Stimulated activated CD8-positive, alpha-beta memory T cell treated with anti-CD3 and anti-CD28 coated beads, Interleukin-2, amount 100 ng/mL, for 1 hour (primary cell): Measurements from ENCODE around the gene FMN1.

ENCODE experiments used
- DNase-seq, 2 donors: peaks; one replicate each; pipeline ENCODE4 v3.0.0-alpha.2; 2020; ENCODE audit warnings: low read depth in 2 of 2

Gene FMN1

DNA sequence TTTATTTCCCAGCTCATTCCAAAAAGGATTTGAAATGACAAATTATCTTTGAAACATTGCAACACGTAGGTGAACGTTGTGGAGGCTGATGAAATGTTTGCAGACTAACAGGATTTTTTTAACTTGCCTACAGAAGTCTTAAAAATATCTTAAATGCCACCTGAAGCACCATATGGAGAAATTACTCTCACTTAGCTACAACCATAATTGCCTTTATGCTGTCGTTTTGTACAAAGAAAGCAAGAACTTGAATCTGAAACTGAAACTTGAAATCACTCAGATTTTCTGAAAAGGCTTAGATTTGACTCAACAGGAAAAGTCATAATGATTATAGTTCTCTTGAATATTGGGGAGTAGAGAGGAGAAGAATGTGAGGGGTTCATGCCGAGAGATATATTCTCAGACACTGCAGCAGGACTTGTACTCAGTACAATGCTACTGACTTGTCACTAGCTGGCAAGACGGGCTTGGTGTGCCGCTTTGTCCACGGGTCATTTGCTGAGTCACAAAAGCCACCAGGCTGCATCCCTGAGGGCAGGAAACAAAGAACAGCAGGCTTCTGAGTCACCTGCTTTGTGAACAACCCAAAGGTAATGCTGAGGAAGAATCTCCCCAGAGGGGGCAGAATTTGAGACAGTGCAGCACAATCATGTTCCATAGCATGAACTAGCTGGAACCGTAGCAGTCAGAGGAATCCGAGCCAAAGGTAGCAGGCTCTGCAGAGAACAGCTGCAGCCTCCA lies 7.1 kb upstream of the FMN1 start:
- DNase-seq, result peak; percentile 8 to 35

DNA sequence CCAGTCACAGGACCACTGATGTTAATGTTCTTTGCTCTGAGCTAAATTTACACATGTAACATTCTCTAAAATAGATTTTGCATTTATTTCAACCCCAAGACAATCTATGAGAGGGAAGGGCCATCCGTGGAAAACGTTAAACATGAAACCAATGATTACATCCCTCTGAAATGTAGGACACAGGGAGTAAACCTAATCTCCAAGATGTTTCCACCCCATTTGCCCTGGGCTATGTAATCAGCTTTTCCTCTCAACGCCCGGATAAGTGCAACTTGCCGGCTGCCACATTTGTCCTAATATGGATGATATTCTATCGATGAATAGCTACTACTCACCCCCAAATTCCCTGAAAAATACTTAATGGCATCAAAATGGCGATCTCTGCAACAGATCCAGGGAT lies 6.4 kb upstream of the FMN1 start:
- DNase-seq, result no peak

DNA sequence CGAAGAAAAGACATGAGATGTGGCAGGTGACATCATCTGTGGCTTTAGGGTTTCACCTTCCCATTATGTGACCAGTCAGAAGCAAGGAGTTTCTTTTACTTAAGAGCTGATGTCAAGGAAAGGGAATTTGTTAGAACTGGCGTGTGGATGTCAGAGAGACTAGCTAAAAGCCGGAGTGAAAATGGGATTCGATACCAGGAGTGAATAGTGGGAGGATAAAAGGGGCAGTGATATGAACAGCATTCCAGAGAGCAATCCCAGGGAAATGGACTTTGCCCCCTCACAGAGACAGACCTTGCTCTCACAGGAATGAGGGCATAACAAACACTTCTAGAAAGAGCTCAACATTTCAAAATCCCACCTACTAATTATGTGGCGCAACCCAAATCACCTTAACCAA lies 5.9 kb upstream of the FMN1 start:
- no peak for DNase-seq

DNA sequence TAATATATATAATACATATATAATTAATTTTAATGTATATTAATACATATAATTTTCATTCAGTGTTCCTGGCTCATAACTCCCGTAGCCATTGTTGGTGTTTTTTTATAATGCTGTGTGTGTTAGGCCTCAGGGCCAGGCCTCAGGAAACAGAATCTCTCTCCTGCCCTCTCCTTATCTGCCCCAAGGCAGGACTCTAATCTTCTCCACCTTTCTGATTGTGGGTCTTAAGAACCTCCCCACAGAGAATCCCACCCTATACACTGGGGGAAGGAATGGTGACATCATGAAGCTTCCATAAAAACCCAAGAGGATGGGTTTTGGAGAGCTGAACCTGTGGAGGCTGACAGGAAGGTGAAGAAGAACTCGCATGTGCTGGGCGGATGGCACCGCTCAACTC lies 4.0 kb upstream of the FMN1 start:
- DNase-seq, result no peak

DNA sequence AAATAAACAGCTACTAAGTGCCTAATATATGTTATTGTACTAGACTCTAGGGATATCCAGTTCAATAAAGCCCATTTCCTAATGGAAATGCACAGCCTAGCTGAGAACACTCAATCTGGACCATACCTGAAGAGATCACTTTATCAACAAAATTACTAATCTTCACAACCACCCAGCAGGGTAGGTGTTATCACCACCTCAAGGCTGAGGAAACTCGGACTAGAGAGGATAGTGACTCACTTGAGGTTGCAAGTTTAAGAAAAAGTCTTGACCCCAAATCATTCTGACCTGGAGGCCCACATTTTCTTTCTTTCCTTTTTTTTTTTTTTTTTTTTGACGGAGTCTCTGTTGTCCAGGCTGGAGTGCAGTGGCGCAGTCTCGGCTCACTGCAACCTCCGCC lies 3.1 kb upstream of the FMN1 start:
- no peak for DNase-seq

DNA sequence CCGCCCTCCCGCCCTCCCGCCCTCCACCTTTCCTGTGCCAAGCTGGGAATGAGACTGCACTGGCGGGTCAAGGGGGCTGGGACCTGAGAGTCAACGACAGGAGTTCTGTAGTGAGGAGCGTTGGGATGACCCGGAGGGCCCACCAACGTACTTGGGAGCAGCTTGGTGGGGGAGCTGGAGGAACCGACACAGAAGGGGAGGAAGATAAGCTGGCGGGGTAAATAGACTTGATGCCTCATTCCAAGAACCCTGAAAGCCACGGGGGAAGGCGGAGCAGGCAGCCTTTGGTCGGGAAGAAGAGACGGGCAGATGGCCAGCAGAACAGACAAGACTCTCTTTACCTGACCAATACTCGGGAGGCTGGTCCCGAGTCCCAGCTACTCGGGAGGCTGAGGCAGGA lies 277 bp downstream of the FMN1 start:
- no peak for DNase-seq

DNA sequence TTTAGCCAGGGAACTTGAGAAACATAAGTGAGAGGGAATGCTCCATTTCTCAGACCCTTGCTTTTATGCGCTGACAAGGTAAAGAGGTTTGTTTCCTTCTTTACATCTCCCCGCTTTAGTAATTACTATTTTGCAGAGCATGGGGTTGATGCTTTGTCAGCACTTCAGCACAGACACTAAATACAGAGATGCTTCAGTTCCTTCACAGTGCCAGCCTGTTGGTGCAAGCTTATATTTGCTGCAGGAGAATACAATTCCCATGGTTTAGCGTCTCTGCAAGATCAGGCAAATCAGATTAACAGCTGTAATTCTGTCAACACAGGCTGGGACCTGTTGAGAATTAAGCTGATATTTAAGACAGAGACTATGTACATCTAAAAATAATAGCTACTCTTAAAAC lies 2.9 kb downstream of the FMN1 start:
- no peak for DNase-seq

DNA sequence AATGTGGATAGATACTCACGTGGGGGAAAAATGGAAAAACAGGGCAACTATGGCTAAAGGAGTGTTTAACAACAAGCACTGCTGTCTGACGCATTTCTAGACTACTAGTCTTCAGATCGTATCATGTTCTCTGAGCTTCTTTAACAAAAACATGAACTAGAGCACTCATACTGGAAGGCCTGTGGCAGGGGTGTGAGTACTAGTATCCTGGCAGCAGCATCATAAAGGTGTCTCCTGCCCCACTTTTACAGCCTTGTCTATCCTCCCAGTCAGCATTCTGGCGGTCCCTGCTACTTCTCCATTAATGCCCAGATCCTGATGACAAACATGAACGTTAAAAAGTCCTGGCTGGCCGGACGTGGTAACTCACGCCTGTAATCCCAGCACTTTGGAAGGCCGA lies 4.0 kb downstream of the FMN1 start:
- DNase-seq, result no peak

DNA sequence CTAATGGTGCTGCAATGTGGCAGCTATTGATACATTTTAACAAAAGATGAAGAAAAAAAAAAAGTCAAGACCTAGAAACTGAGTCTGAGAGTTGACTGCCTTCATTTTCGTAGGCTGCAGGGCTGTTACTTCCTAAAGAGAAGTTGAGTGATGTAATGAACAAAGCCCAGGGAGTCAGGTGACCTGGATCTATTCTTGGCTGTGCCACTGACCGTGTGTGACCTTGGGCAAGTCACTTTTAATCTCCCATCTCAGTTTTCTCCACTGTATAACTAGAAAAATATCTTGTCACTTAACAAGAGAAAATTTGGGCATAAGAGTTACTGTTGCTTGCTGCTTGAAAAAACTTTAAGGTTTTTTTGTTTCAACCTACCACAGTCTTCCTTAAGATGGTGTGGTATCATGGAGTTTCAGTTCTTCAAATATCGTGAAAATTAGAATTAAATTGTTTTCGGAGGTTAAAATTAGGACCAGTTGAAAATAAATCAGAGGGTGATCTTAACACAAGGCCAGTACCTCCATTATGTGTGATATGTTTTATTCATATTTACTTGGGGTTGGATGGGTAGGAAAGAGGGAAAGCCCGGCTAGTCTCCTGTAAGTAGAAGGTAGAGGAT lies 5.8 kb downstream of the FMN1 start:
- DNase-seq, result no peak

DNA sequence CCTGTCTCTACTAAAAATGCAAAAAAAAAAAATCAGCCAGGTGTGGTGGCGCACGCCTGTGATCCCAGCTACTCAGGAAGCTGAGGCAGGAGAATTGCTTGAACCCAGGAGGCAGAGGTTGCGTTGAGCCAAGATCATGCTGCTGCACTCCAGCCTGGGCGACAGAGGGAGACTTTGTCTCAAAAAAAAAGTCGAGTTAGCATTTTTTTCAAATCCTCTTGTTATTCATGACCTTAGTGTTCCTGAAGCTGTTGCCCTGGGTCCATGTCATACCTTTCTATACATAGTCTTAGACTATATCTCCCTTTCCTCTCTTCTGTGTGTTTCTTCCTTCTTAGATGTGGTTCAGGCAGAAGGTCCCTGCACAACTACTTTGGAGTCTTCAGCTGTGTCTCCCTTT lies 6.4 kb downstream of the FMN1 start:
- no peak for DNase-seq

DNA sequence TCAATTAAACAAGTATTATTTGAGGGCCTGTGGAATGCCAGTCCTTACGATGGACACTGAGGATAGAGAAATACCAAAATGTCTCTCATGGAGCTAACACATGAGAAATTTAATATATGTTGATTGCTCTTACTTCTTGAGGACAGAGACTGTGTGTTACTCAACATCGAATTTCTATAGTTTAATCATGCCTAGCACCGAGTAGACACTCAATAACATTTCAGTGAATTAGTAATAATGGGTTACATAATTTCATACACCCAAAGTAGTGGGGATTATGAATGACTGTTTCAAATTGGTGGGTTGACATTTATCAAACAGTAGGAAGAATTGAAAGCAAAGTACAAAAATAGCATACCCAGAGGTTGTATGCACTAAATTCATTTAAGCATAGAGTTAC lies 11.2 kb downstream of the FMN1 start:
- DNase-seq, result no peak

DNA sequence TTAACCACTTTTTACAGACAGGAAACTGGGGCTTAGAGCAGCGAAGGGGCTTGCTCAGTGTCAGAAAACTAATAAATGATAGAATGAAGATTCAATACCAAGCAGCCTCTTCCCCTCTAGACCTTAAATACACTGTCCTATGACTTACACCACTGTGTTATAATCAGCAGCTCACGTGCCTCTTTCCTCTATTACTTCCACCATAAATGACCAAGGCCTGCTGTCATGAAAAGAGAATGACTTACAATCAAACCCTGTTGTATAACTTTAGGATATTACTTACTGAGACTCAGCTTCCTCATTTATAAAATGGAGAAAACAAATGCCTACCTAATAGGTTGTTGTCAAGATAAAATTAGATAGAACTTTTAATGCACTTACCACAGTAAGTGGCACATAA lies 11.6 kb downstream of the FMN1 start:
- no peak for DNase-seq

DNA sequence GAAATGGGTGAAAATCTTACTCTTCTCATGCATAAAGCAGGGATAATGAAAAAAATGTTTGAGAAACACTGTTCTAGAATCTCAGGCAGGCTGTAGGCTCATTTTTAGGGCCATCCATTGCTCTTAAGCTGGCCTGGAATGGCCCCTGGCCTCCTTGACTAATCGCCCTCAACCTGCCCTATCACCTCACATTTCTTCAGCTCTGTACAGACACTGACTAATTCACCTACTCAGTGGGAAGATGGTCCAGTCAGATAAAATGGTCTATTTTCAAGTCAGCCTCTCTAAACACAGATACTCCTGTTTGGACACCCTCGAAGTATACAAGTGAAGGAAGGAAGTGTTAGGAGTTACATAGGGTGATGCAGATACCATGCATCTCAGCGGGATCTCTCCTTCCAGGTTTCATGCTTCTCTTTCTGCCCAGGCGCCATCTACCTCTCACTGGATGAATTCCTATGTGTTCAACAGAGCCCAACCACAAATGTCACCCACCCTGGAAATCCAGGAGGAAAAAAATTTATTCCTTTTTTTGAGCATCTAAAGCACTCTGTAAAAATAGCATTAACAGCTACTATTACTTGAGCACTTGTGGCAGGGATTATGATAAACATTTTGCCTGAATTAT lies 12.1 kb downstream of the FMN1 start:
- no peak for DNase-seq

DNA sequence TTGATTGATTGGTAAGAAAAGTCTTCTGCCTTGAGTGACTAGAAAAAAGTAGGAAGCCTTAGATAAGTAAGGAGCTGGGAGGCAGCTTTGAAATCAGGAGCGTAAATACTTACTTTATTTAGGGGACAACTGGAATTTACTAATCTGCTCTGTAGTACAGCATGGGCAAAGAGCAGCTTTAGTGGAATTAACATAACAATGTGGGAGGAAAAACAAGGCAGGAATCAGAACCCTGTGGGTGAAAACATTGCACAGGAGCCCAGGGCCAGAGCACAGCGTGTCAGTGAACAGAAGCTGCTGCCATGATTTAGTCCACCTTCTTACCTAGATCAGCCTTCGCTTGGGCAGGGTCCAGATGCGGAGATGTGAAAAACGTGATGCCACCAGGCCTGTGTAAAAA lies 14.6 kb downstream of the FMN1 start:
- DNase-seq, result no peak

DNA sequence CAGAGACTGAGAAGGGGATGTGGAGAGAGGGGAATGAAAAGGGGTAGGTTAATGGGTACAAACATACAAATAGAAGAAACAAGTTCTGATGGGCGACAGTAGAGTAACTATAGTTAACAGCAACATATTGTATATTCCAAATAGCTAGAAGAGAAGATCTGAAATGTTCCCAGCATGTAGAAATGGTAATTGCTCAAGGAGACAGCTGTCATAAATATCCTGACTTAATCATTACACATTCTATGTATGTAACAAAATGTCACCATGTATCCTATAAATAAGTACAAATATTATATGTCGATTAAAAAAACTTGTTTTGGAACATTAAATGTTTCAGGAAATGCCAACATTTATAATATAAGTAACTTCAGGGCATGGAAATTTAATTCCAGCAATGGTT lies 23.3 kb downstream of the FMN1 start:
- no peak for DNase-seq

DNA sequence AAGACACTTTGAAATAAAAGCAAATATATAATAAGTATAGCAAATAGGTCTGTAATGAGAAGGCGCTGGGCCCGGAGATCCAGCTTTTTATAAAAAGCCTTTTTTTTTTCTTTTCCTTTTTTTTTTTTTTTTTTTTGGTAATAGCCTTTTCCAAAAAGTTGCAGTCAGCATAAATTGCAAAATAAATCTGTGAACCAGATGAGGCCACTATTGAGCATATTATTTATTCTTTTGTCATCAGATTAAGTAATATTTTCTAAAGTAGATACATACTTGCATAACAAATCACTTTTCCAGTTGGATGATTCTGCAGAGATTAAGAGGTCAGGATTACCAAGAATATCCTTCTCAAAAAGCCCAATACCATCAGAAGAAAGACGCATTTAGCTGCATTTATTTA lies 24.9 kb downstream of the FMN1 start:
- DNase-seq, result no peak

DNA sequence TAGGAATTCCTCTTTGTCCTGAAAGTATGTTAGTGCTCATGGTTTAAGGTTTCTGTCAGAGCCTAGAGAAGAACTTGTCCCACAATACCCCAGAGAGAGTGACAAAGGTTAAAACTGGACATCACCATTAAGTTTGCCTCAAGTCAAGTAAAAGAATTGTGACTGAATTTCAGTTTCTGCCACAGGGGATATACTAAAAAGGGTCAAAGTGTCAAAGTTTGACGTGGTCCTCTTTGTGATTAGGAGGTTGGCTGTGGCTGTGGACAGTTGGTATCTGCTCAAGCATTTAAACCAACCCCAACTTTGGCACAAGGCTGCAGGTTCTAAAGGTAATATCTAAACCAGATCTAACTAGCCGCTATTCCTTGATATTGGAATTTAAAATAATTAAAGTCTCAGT lies 26.1 kb downstream of the FMN1 start:
- DNase-seq, result no peak

DNA sequence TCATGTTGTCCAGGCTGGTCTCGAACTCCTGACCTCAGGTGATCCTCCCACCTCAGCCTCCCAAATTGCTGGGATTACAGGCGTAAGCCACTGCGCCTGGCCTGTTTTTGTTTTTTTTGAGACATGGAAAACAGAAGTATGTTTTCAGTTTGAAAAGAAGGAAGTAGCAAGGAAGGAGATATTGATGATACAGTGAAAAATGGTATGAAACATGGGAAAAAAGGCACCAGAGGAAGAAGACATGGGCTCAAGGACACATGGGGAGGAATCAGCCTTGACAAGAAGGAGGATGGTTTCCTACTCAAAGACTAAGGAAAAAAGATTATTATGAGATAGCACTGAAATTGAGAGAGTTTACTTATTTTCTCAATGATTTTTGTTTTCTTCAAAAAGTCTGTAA lies 30.7 kb downstream of the FMN1 start:
- no peak for DNase-seq

DNA sequence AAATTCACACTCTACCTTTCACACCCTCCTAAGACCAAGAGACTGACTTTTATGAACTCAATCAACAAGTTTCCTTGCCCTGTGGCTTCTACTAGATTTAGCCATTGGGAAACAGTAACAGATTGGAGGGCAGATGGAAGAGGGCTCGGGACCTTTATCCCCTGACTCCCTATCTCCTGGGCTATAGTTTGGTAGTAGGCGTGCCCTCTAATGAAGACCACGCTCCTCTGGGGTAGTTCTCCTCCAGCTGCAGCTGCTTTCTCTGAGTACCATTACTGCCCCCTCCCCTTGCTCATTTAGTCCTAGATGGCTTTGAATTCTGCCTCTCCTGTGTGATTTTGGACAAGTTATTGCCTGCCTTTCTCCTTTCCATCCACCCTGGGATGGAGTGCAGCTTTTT lies 33.3 kb downstream of the FMN1 start:
- no peak for DNase-seq

DNA sequence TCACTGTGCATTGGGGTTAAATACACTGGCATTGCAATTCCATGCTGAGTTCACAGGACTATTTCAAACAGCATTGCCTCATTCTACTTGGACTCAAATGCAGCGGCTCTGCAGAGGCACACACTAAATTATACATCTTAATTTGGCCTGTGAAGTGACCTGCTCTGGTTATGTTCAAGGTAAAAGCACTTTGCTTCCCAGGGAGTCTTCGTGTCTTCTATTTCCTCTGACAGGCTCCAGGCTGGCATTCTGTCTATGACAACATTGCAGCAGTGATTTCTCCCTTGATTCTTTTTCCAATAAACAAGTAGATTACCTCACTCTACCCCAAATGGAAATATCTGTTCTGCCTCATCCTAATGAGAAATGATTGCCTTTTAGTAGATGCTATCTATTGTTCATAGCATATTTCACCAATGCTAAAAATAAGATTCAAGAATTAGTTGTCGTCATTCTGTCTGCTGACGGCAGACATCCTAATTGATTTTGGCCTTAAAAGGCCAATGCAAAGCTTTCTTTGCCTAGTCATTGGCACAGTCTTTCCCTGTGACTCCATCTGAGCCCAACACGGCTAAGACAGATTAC lies 33.8 kb downstream of the FMN1 start:
- no peak for DNase-seq

DNA sequence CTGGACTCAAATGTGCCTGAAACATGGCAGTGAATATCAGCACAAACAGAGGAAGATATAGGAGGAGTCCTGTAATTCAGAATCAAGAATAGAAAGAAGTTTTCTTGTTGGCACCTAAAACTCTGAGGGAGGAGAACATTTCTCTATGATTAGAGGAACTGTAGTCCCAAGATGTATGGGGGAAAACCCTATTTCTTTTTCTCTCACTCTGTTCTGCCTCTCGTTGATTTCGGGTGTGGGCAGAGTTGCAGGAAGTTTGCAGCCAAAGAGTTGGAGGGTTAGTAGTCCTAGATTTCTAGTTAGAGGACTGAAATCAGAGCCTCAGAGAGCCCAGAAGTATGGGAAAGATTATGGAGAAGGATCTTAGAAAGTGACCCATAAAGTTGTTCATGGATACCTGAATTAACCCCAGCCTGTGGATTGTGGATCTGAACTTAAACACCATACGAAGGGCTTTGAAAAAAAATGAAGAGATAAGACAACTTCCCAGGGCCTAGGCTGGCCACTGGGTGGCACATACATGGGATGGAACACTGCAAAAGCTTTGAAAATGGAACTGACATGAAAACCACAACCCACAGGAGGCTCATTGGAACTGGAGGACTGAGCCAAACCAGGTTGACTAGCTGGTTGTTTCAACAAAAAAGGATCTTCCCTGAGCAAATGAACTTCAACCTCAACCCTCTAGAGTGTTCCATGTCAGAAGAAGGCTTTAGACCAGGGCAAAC lies 34.6 kb downstream of the FMN1 start:
- DNase-seq, result no peak

DNA sequence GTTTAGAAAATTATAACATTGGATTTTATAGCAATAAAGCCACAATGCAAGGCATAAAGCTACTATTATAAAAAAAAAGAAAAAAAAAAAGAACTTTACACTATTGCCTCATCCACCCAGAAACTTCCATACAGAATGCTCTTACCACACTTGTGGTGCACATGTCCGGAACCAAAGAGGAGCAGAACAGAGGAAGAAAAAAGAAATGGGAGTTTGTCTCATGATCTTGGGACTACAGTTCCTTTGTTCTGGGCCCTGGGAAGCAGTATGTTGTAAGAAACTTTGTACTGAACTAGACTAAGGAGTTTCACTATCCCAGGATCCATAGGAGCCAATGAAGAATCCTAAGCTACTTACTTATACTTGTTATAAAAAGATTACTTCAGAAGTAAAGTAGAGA lies 36.1 kb downstream of the FMN1 start:
- no peak for DNase-seq
